Neuron (in vitro differentiated cells): Measurements from ENCODE around the gene TCOF1.

Source experiments
- H2AFZ ChIP-seq: one replicate; pipeline ENCODE4 v1.6.1; 2013; ENCODE audit warnings: low read depth, mild to moderate bottlenecking, inconsistent platforms, low read length, moderate library complexity
- H3K27me3 ChIP-seq: one replicate; pipeline ENCODE4 v1.6.1; 2013; ENCODE audit warnings: low read length; ENCODE audit not compliant: insufficient read depth
- H3K36me3 ChIP-seq: one replicate; pipeline ENCODE4 v1.6.1; 2013; ENCODE audit warnings: low read length; ENCODE audit not compliant: insufficient read depth
- H3K4me1 ChIP-seq: one replicate; pipeline ENCODE4 v1.6.1; 2013; ENCODE audit warnings: low read length; ENCODE audit not compliant: insufficient read depth
- H3K4me3 ChIP-seq: 2 replicates; pipeline ENCODE4 v1.5.1; 2013; ENCODE audit warnings: mild to moderate bottlenecking, low read length, moderate library complexity
- H3K9me3 ChIP-seq: one replicate; pipeline ENCODE4 v1.6.1; 2013; ENCODE audit warnings: low read length

TCOF1 gene

DNA sequence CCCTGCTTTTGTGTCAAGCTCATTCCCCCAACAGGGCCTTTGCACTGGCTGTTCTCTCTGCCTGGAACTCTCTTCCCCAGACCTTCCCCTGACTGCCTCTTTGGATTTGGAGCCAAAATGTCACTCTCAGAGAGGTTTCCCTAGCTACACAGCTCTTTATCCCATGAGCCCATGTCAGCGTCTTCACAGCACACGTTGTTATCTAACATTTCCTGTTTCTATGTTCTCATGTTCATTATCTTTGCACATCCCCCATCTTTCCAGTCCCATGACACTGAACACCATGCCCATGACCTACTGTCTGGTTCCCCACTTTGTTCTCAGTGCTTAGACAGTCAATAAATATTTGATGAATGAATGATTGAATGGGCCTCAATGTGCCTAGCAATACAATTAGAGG lies 28.5 kb upstream of the TCOF1 start:
- H3K4me1 ChIP-seq = peaks cover 9% of the 10 kb centered on the region
- H3K36me3 ChIP-seq = no peaks in the 10 kb centered on the region
- H3K4me3 ChIP-seq = no peak overlapping the region
- no peak overlapping the region for H2AFZ ChIP-seq
- H3K9me3 ChIP-seq = no peaks in the 10 kb centered on the region
- H3K27me3 ChIP-seq = no peaks in the 10 kb centered on the region

DNA sequence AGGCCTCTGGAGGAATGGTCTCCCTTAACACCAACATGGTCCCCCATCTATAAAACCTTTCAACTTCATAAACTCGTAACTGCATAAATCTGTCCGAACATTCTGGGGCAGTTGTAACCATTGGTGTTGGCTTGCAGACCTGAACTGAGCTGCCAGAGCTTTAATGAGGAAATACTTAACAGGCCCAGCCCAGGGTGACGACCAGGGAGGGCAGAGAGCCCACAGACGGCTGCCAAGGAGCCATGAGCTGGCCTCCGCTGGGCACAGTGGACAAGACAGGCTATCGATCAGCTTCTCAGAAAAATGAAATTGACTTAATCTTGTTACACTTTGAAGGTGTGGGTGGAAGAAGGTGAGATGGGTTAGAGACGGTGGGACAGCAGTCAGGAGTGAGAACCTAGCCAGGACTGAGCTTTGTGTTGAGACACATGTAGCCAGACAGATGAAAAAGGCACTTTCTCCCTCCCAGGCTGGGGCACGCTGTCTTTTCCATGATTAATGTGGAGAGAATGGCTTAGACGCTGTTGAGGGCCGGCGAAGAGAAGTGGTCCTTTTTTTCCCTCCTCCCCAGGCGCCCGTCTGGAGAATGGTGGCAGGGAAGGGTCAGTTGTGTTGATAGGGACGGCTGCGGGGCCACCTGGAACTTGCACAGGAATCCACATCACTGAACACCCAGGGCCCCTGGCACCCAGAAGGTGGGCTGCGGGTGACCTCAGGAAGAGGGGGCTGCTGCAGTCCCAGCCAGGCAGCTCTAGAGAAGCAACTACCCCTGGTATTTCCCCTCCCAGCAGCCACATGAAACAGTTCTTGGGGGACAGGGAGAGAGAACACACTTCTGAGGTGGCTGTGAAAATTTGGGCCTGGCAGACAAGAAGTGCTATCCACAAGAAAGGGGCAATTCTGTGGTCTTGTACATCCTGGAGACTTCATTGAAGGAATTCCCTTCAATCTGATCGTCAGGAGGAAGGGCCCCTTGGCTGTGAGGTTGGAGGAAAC lies 27.3 kb upstream of the TCOF1 start:
- H3K36me3 ChIP-seq = no peaks in the 10 kb centered on the region
- no peak overlapping the region for H3K4me3 ChIP-seq
- H3K9me3 ChIP-seq = no peaks in the 10 kb centered on the region
- no peaks in the 10 kb centered on the region for H3K27me3 ChIP-seq
- peaks cover 9% of the 10 kb centered on the region for H3K4me1 ChIP-seq
- no peak overlapping the region for H2AFZ ChIP-seq

DNA sequence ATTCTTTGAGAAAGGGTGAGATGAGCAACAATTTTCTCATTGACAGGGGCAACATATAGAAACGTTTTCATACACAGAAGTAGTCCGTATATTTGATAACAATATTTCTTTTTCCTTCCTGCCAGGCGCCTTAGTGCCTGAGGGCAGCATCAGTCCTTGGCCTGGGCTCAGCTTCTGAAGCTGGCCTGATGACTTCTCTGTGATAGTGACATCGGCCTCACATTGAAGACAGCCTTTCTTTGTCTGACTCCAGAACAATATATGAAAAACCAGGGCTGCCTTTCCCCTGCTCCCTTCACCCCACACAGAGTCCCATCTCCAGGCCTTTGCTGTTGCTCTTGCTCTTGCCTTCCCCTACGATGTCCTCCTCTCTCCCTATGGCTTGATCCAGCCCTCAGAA lies 24.1 kb upstream of the TCOF1 start:
- no peaks in the 10 kb centered on the region for H3K4me1 ChIP-seq

DNA sequence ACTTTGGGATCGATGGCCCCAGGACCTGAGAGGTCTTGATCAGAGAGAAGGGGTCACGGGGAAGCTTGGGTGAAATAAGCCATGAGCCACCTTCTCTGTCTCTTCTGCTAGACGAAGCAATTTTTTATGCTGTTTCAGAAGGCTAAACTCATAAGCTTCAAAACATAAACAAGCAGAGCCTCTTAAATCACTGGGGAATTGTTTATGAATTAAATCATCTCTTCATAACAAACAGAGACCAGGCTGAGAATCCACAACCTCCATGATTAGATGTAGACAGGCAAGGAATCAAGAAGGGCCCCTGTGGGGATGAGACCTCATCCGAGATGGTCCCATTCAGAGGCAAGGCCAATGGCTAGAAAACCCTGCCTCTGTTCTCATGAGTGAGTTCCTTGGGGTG lies 21.7 kb upstream of the TCOF1 start:
- Histone ChIP-seq H3K9me3 (no peaks in the 10 kb centered on the region), H3K27me3 (no peaks in the 10 kb centered on the region), H3K4me3 (no peak overlapping the region), H3K4me1 (peaks cover 7% of the 10 kb centered on the region), H2AFZ (no peak overlapping the region), H3K36me3 (no peaks in the 10 kb centered on the region)

More for the DNA sequence above, 24.1 kb upstream of the TCOF1 start:
- Histone ChIP-seq H2AFZ (no peak overlapping the region), H3K4me3 (no peak overlapping the region), H3K36me3 (no peaks in the 10 kb centered on the region), H3K27me3 (no peaks in the 10 kb centered on the region), H3K9me3 (no peaks in the 10 kb centered on the region)

DNA sequence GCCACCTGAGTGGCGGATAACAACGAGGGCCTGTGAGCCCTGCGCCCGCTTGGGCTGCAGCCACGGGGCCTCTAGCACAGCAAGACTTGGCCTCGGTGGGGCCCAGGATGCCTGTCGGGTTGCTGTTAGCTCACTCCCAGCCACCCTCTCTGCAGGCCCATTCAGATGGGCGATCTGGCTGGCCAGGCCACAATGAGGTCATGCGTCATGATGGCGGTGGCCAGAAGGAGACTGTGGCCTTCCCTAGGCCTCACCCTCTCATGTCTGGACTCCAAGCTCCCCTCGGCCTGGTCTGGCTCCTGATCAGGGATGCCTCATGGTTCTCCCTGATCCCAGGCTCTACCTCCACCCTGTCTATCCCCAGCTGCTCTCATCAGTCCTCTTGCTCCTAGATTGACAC lies 19.0 kb upstream of the TCOF1 start:
- H3K4me1 ChIP-seq = peaks cover 7% of the 10 kb centered on the region
- no peaks in the 10 kb centered on the region for H3K9me3 ChIP-seq
- H3K36me3 ChIP-seq = no peaks in the 10 kb centered on the region

DNA sequence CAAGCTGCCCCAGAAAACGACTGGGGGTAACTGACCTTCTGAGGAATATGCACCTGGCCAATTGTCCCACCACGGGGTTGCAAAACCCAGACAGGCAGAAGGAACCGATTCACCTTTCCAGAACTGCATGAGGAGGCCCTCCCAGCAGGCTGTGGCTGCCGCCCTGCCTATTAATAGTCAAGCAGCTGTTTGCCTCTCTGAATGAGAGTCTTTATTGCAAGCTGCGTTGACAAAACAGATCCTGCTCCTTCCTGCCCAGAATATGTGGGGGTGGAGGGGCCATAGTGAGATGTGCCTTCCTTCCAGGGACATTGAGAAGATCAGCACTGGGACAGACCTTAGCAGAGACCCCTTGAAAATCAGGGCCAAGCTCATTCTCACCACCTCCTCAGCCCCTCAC lies 18.3 kb upstream of the TCOF1 start:
- H3K36me3 ChIP-seq = no peaks in the 10 kb centered on the region
- no peak overlapping the region for H2AFZ ChIP-seq
- H3K4me3 ChIP-seq = no peak overlapping the region
- peaks cover 9% of the 10 kb centered on the region for H3K4me1 ChIP-seq
- H3K9me3 ChIP-seq = no peaks in the 10 kb centered on the region
- no peaks in the 10 kb centered on the region for H3K27me3 ChIP-seq

More for the DNA sequence above, 19.0 kb upstream of the TCOF1 start:
- Histone ChIP-seq H3K27me3 (no peaks in the 10 kb centered on the region), H2AFZ (no peak overlapping the region), H3K4me3 (no peak overlapping the region)

DNA sequence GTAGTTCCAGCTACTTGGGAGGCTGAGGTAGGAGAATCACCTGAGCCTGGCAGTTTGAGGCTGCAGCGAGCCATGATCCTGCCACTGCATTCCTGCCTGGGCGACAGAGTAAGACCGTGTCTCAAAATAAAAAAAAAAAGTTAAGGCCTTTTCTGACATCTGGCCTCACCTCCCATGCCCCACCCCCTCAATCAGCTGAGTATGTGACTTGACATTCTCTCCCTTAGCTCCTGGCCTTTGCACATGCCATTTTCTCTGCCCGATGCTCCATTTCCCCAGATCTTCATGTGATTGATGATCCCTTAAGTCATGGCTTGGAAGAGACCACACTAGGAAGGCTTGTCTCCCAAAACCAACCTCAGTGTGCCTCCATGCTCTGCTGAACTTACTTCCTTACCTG lies 17.7 kb upstream of the TCOF1 start:
- no peaks in the 10 kb centered on the region for H3K9me3 ChIP-seq
- no peak overlapping the region for H3K4me3 ChIP-seq
- no peaks in the 10 kb centered on the region for H3K27me3 ChIP-seq
- H3K4me1 ChIP-seq = peaks cover 11% of the 10 kb centered on the region
- no peaks in the 10 kb centered on the region for H3K36me3 ChIP-seq
- no peak overlapping the region for H2AFZ ChIP-seq

DNA sequence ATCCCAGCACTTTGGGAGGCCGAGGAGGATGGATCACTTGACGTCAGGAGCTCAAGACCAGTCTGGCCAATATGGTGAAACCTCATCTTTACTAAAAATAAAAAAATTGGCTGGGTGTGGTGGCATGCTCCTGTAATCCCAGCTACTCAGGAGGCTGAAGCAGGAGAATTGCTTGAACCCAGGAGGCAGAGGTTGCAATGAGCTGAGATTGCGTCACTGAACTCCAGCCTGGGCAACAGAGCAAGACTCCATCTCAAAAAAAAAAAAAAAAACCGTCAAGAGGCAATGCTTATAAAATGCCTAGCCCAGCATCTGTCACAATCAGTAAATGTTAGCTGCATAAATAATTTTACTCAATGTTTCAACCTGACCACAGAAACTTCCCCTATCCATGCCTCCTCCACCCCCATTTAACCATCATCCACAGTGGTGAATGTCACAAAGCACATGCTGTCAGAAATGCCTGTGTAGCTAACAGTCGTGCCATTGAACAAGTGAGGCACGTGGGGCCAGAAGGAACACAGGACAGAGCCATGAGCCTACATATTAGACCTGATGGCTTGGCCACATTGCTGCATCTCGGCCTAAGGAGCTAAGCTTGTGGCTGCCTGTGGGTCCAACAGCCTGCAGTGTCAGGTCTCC lies 16.8 kb upstream of the TCOF1 start:
- no peaks in the 10 kb centered on the region for H3K36me3 ChIP-seq
- H2AFZ ChIP-seq = no peak overlapping the region
- H3K4me3 ChIP-seq = no peak overlapping the region
- H3K9me3 ChIP-seq = no peaks in the 10 kb centered on the region
- peaks cover 13% of the 10 kb centered on the region for H3K4me1 ChIP-seq
- H3K27me3 ChIP-seq = no peaks in the 10 kb centered on the region

DNA sequence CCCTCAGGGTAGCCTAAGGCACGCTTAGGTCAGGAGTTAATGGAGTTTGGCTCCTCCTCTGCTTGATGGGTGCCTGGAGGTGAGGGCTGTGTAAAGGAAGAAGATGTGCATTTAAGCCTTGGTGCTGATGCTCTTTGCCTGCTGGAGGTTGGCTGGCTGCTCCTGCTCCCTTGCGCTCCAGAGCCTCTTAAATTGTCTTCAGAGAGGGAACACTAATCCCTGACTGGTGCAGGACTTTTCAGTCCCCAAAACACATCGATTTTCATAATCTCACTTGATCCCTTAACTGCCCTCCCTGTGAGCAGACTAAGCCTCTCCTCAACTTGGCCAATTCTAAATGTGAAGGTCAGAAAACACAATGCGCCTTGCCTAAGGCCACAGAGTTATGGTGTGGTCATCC lies 16.2 kb upstream of the TCOF1 start:
- no peak overlapping the region for H2AFZ ChIP-seq
- H3K4me1 ChIP-seq = peaks cover 18% of the 10 kb centered on the region
- no peaks in the 10 kb centered on the region for H3K27me3 ChIP-seq
- H3K36me3 ChIP-seq = no peaks in the 10 kb centered on the region
- H3K9me3 ChIP-seq = no peaks in the 10 kb centered on the region
- no peak overlapping the region for H3K4me3 ChIP-seq

DNA sequence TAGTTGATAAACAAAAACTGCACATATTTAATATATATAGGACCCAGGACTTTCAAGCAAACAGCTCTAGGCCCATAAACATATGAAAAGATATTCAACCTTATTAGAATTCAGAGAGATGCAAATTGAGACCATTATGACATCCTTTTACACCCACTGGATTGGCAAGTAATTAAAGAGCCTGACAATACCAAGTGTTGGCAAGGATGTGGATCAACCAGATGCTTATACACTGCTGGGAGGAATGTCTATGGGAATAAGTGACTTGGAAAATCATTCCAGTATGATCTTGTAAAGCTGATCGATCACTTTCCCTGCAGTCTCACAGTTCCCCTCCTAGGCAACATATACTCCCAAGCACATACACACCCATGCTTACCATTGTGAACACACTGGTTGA lies 15.5 kb upstream of the TCOF1 start:
- H2AFZ ChIP-seq = no peak overlapping the region
- H3K9me3 ChIP-seq = no peaks in the 10 kb centered on the region
- no peak overlapping the region for H3K4me3 ChIP-seq
- H3K36me3 ChIP-seq = no peaks in the 10 kb centered on the region
- peaks cover 25% of the 10 kb centered on the region for H3K4me1 ChIP-seq
- H3K27me3 ChIP-seq = no peaks in the 10 kb centered on the region

DNA sequence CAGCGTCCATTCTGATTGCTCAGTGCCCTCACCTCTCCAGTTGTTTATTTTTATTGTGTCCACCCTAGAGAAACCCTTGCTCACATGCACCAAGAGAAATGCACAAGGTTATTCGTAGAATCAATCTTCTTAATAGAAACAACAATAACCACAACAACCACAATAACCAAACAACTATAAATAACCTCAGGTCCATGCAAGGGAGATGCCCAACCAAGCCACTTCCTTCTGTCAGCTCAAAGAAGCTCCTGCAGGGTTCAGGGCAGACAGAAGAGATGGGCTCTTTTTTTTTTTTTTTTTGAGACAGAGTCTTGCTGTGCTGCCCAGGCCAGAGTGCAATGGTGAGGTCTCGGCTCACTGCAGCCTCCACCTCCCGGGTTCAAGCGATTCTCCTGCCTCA lies 14.9 kb upstream of the TCOF1 start:
- no peaks in the 10 kb centered on the region for H3K9me3 ChIP-seq
- no peaks in the 10 kb centered on the region for H3K36me3 ChIP-seq
- H3K4me1 ChIP-seq = peaks cover 31% of the 10 kb centered on the region
- no peak overlapping the region for H3K4me3 ChIP-seq
- no peak overlapping the region for H2AFZ ChIP-seq
- no peaks in the 10 kb centered on the region for H3K27me3 ChIP-seq

DNA sequence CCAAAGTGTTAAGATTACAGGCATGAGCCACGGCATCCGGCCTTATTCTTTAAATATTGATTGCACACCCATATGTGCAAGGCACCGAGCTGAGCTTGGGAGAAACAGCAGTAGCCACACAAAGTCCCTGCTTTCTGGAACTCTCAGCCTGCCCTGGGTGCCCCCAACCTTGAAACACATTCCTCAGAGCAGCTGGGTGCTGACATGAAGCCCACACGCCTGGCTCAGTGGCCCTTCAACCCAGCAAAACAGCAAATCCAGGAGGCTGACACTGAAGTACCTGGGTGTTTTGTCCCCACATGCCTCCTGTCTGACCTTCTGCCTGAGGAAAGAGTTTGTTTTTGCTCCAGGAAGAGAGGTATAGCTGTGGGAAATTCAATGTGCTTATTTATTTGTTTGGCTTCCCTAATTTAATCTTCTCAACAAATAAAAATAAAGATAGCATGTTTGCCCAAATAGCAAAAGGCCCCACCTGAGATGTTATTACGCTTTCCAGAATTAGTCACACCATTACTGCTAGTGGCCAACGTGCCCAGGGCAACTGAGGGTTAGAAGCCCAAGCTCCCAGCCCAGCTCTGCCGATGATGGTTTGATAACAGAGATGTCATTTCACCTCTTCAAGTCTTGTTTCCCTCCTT lies 13.4 kb upstream of the TCOF1 start:
- no peaks in the 10 kb centered on the region for H3K9me3 ChIP-seq
- peaks cover 35% of the 10 kb centered on the region for H3K4me1 ChIP-seq
- no peaks in the 10 kb centered on the region for H3K36me3 ChIP-seq
- H3K27me3 ChIP-seq = no peaks in the 10 kb centered on the region
- H2AFZ ChIP-seq = no peak overlapping the region
- no peak overlapping the region for H3K4me3 ChIP-seq

DNA sequence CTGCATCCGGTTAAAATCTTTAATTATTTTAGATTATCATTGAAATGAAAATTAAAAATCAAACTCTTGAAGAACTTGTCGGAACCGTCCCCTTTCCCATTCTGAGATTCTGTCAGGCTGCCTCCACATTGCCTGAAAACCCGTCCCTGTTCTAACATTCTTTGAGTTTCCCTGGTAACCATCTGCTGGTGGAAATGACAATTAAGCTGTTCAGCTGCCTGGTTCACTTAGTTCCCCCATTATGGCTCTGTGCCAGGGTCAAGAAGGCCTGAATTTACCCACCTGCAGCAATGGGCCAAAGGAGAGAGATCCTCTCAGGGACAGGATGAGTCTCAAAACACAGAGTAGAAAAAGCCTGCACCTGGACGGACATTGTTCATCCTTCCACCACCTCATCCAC lies 11.8 kb upstream of the TCOF1 start:
- no peak overlapping the region for H3K4me3 ChIP-seq
- no peaks in the 10 kb centered on the region for H3K36me3 ChIP-seq
- no peaks in the 10 kb centered on the region for H3K9me3 ChIP-seq
- no peak overlapping the region for H2AFZ ChIP-seq
- H3K27me3 ChIP-seq = no peaks in the 10 kb centered on the region
- peaks cover 41% of the 10 kb centered on the region for H3K4me1 ChIP-seq
